Natural killer cell (primary cell): Measurements from ENCODE around the gene HSDL2. TPM values are rescaled to one million over a fixed set of nuclear protein-coding genes. Genes with fewer than 3 reads are reported as not detected.

Experiments
- ATAC-seq, 3 donors: fragments of 150-1000 bp in 2 of 3; fragments of 200-7000 bp in 1 of 3; cut with Tn5 transposase; 1 replicate in 1 of 3; 2 replicates in 2 of 3; pipeline ENCODE4 v1.10.0; 2021; ENCODE audit warnings: mild to moderate bottlenecking in 2 of 3, moderate library complexity in 2 of 3
- DNase-seq, 2 donors: peaks; one replicate each; pipeline versions ENCODE4 v3.0.0 to v3.0.0-alpha.2; 2013 to 2021; ENCODE audit warnings: mixed read lengths in 1 of 2
- H3K27ac ChIP-seq: one replicate; pipeline ENCODE4 v1.5.1; 2013; ENCODE audit warnings: mild to moderate bottlenecking, low read length
- H3K27me3 ChIP-seq: one replicate; pipeline ENCODE4 v1.6.1; 2013; ENCODE audit warnings: low read length; ENCODE audit not compliant: control insufficient read depth, insufficient read depth
- H3K36me3 ChIP-seq: one replicate; pipeline ENCODE4 v1.6.1; 2013; ENCODE audit warnings: low read length; ENCODE audit not compliant: control insufficient read depth, insufficient read depth
- H3K4me1 ChIP-seq: one replicate; pipeline ENCODE4 v1.6.1; 2013; ENCODE audit warnings: low read length; ENCODE audit not compliant: control insufficient read depth, insufficient read depth
- H3K4me3 ChIP-seq: one replicate; pipeline ENCODE4 v1.5.1; 2013; ENCODE audit warnings: low read length
- H3K9me3 ChIP-seq: one replicate; pipeline ENCODE4 v1.6.1; 2013; ENCODE audit warnings: low read length; ENCODE audit not compliant: control insufficient read depth, insufficient read depth
- H3K27ac Mint-ChIP-seq, 2 donors: one replicate each; pipeline ENCODE4 v1.8.0; 2022; ENCODE audit warnings: mild to moderate bottlenecking in 2 of 2, mixed read lengths in 2 of 2, moderate library complexity in 1 of 2
- H3K27me3 Mint-ChIP-seq, 2 donors: one replicate each; pipeline ENCODE4 v1.8.0; 2022; ENCODE audit warnings: low read depth in 2 of 2, mixed read lengths in 2 of 2
- H3K36me3 Mint-ChIP-seq: one replicate; pipeline ENCODE4 v1.8.0; 2022; ENCODE audit warnings: mixed read lengths
- H3K4me1 Mint-ChIP-seq, 2 donors: one replicate each; pipeline ENCODE4 v1.8.0; 2022; ENCODE audit warnings: mixed read lengths in 2 of 2
- H3K4me3 Mint-ChIP-seq: one replicate; pipeline ENCODE4 v1.8.0; 2022; ENCODE audit warnings: mild to moderate bottlenecking, moderate library complexity, mixed read lengths
- H3K9me3 Mint-ChIP-seq, 2 donors: one replicate each; pipeline ENCODE4 v1.8.0; 2022; ENCODE audit warnings: mixed read lengths in 2 of 2
- WGBS: methylation state at CpG from one replicate; pipeline ENCODE4 v1.1.7; 2013; ENCODE audit warnings: missing lambda C conversion rate; ENCODE audit not compliant: insufficient coverage; 5-methylcytosine and 5-hydroxymethylcytosine counted together
- intact Hi-C: fragments of 100-400 bp; cut with micrococcal nuclease; formaldehyde crosslinking; loops from one replicate; pipeline ENCODE4 v1.14.2; 2022
- total RNA-seq, 4 donors: library from RNA; stranded (reverse); fragments of 120-200 nt in 1 of 4; gene quantifications; one replicate each; pipeline versions ENCODE4 v1.2.3 to v1.2.4, GENCODE V29; 2013 to 2022
- TF ChIP-seq, protein P1 (sequence below): fragments of 200-600 bp; IDR thresholded peaks from one replicate; pipeline ENCODE4 v1.8.0; 2022; ENCODE audit warnings: antibody characterized with exemption

HSDL2 gene
- total RNA-seq, 3 donors from 2014 or later (not counting 1 experiment from before 2014, with no cell fraction given), result 7.9 to 18.3 (median 8.6) TPM

GRCh38 chr9:112485574-112485973 lies 105.7 kb downstream of the HSDL2 start:
- H3K36me3 Mint-ChIP-seq, result no peaks in the 10 kb centered on the region
- peaks cover 9% of the 10 kb centered on the region for H3K4me1 ChIP-seq
- WGBS, result 100% methylated on average over 1 of the region's 3 CpGs
- H3K9me3 Mint-ChIP-seq, result no peaks in the 10 kb centered on the region
- no peaks in the 10 kb centered on the region for H3K9me3 ChIP-seq
- peaks cover 19 to 20% of the 10 kb centered on the region in 2 donors for H3K4me1 Mint-ChIP-seq
- H3K27me3 ChIP-seq, result no peaks in the 10 kb centered on the region
- TF ChIP-seq, protein P1, sequence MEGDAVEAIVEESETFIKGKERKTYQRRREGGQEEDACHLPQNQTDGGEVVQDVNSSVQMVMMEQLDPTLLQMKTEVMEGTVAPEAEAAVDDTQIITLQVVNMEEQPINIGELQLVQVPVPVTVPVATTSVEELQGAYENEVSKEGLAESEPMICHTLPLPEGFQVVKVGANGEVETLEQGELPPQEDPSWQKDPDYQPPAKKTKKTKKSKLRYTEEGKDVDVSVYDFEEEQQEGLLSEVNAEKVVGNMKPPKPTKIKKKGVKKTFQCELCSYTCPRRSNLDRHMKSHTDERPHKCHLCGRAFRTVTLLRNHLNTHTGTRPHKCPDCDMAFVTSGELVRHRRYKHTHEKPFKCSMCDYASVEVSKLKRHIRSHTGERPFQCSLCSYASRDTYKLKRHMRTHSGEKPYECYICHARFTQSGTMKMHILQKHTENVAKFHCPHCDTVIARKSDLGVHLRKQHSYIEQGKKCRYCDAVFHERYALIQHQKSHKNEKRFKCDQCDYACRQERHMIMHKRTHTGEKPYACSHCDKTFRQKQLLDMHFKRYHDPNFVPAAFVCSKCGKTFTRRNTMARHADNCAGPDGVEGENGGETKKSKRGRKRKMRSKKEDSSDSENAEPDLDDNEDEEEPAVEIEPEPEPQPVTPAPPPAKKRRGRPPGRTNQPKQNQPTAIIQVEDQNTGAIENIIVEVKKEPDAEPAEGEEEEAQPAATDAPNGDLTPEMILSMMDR, result no peak
- H3K27ac Mint-ChIP-seq, result peak overlapping the region; percentile 86 to 91
- ATAC-seq, result no peak
- DNase-seq, result no peak
- no peak overlapping the region for H3K4me3 ChIP-seq
- H3K36me3 ChIP-seq, result no peaks in the 10 kb centered on the region
- H3K27me3 Mint-ChIP-seq, result no peaks in the 10 kb centered on the region
- peak overlapping the region; percentile 98 for H3K4me3 Mint-ChIP-seq
- intact Hi-C loops, result loop anchor here (5.0 kb wide), 1 partner anchor 232 kb away; the partner anchor contains the start of gene INIP
- H3K27ac ChIP-seq, result no peak overlapping the region

DNA sequence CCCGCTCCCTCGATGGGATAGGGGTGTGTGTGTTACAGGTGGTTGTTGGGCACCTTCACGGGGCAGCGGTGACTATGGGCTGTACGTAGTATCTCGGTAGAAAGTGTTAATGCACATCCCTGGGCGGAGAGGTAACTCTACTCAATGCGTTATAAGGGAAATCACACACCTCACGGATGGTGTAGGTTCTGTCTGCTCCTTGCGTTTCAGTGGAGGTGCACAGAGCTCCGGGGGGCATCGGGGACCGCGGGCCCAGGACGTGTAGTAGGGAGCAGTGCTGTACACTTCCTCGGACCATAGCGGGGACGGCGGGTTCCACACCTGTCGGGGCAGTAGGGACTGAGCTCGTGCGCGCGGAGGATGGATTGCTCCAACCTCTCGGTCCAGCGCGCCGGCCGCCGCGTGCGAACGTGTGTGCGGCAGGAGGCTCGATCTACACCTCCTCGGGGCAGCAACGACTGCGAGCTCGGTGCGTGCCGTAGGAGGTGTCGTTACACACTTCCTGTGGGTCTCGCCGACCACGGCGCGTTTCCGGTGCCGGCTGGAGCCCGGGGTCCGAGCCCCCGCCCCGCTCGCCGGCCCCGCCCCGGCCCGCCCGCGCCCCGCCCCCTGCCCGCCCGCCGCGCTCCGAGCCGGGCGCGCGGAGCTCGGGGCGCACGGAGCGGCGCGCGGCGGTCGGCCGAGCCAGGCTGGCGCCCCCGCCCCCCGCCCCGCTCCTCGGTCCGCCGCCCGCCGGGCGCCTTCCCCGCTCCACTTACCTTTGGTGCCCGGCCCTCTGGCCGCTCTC lies 106.5 kb downstream of the HSDL2 start, which contains the start of gene KIAA1958:
Gene KIAA1958 (plus strand): TSS at position 607 of the 787 bp plus-strand sequence. CDS start 87,254 bp downstream, outside the sequence.
- ATAC-seq (peak; percentile 86 to 93 (median 93)), DNase-seq (peak; percentile 69 to 89)
- intact Hi-C loops, result loop anchor here (2.0 to 5.0 kb wide), 2 partner anchors 154 to 231 kb away; partner anchors contain the start of genes INIP and PTBP3
- H3K27ac Mint-ChIP-seq, result peak within 1 kb of the TSS; percentile 86 to 91
- under 1% methylated on average over 93 of the region's 93 CpGs for WGBS
- no peaks in the 10 kb centered on the region for H3K36me3 Mint-ChIP-seq
- Histone ChIP-seq H3K9me3 (no peaks in the 10 kb centered on the region), H3K36me3 (no peaks in the 10 kb centered on the region), H3K4me3 (peak within 1 kb of the TSS; percentile 91), H3K27me3 (no peaks in the 10 kb centered on the region), H3K27ac (peak within 1 kb of the TSS; percentile 75), H3K4me1 (peaks cover 9% of the 10 kb centered on the region)
- TF ChIP-seq, protein P1, result no peak
- peaks cover 19 to 20% of the 10 kb centered on the region in 2 donors for H3K4me1 Mint-ChIP-seq
- peak within 1 kb of the TSS; percentile 98 for H3K4me3 Mint-ChIP-seq
- H3K27me3 Mint-ChIP-seq, result no peaks in the 10 kb centered on the region
- no peaks in the 10 kb centered on the region for H3K9me3 Mint-ChIP-seq

GRCh38 chr9:112487008-112487798 lies 107.3 kb downstream of the HSDL2 start:
- DNase-seq (peak; percentile 40 to 74), ATAC-seq (peak; percentile 25 to 58 (median 46))
- no peaks in the 10 kb centered on the region for H3K36me3 ChIP-seq
- Mint-ChIP-seq H3K27me3 (no peaks in the 10 kb centered on the region), H3K4me3 (peak overlapping the region; percentile 91), H3K36me3 (no peaks in the 10 kb centered on the region), H3K9me3 (no peaks in the 10 kb centered on the region), H3K4me1 (peaks cover 19 to 20% of the 10 kb centered on the region in 2 donors), H3K27ac (peak overlapping the region; percentile 63 to 69)
- peaks cover 9% of the 10 kb centered on the region for H3K4me1 ChIP-seq
- intact Hi-C loops, result loop anchor here (2.0 to 5.0 kb wide), 2 partner anchors 154 to 230 kb away; partner anchors contain the start of genes INIP and PTBP3
- TF ChIP-seq, protein P1, result no peak
- WGBS, result under 1% methylated on average over 76 of the region's 80 CpGs
- no peaks in the 10 kb centered on the region for H3K27me3 ChIP-seq
- H3K27ac ChIP-seq, result peak overlapping the region; percentile 37
- H3K9me3 ChIP-seq, result no peaks in the 10 kb centered on the region
- H3K4me3 ChIP-seq, result peak overlapping the region; percentile 52
